Measurements from ENCODE around the gene DMP1. TPM values are rescaled to one million over a fixed set of nuclear protein-coding genes. Genes with fewer than 3 reads are reported as not detected.

DMP1 gene
- total and polyA plus RNA-seq, 2 donors (not counting 1 experiment from before 2014, with no cell fraction given), result not detected

DNA sequence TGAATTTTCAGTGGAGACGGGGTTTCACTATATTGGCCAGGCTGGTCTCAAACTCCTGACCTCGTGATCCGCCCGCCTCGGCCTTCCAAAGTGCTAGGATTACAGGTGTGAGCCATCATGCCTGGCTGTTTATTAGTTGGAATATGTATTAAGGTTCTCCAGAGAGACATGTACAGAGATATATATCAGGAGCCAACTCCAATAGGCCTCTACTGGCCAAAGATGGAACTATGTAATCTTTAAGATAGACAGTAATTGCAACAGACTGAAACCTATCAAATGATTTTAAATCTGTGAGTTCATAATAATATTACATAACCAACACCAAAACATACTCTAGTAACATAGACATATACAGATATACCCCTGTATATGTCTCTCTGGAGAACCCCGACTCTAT is 5.8 kb upstream of the DMP1 start:
- no peak overlapping the region for H3K9ac ChIP-seq (ENCODE audit: low read length)
- H3K4me2 ChIP-seq (replicated peaks; ENCODE audit: low read depth, low read length, poor library complexity, severe bottlenecking), result no peak overlapping the region
- Mint-ChIP-seq H3K9me3 (ENCODE audit: insufficient read depth) (no peaks in the 10 kb centered on the region), H3K4me1 (no peaks in the 10 kb centered on the region), H3K4me3 (no peak overlapping the region), H3K27ac (no peak overlapping the region), H3K27me3 (no peaks in the 10 kb centered on the region)
- no peaks in the 10 kb centered on the region for H3K27me3 ChIP-seq (replicated peaks in 1 of 4; ENCODE audit: control extremely low read depth in 1 of 4, control insufficient read depth in 3 of 4, insufficient read depth in 4 of 4, low read length in 3 of 4)
- no peaks in the 10 kb centered on the region for H3K79me2 ChIP-seq (ENCODE audit: control insufficient read depth, insufficient read depth, low read length)
- 94% methylated on average over 3 of the region's 6 CpGs for WGBS (ENCODE audit: insufficient coverage)
- H3K4me3 ChIP-seq (ENCODE audit: control extremely low read depth in 1 of 5, extremely low read depth in 1 of 5, insufficient read depth in 1 of 5, low read depth in 2 of 5, low read length in 4 of 5), result no peak overlapping the region
- POLR2A ChIA-PET, result no interaction called here
- ATAC-seq (ENCODE audit: low read depth) (no peak), DNase-seq (no peak)
- TF ChIP-seq EZH2 (IDR thresholded peaks at IDR 0.05; ENCODE audit: borderline replicate concordance, insufficient read depth, low read depth, low read length, poor library complexity, severe bottlenecking), result no peak
- TF ChIP-seq, protein P1, sequence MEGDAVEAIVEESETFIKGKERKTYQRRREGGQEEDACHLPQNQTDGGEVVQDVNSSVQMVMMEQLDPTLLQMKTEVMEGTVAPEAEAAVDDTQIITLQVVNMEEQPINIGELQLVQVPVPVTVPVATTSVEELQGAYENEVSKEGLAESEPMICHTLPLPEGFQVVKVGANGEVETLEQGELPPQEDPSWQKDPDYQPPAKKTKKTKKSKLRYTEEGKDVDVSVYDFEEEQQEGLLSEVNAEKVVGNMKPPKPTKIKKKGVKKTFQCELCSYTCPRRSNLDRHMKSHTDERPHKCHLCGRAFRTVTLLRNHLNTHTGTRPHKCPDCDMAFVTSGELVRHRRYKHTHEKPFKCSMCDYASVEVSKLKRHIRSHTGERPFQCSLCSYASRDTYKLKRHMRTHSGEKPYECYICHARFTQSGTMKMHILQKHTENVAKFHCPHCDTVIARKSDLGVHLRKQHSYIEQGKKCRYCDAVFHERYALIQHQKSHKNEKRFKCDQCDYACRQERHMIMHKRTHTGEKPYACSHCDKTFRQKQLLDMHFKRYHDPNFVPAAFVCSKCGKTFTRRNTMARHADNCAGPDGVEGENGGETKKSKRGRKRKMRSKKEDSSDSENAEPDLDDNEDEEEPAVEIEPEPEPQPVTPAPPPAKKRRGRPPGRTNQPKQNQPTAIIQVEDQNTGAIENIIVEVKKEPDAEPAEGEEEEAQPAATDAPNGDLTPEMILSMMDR (IDR thresholded peaks at IDR 0.05), result no peak
- no peaks in the 10 kb centered on the region for H3K36me3 ChIP-seq (replicated peaks in 1 of 2; ENCODE audit: control extremely low read depth in 1 of 2, control insufficient read depth in 1 of 2, extremely low read depth in 1 of 2, insufficient read depth in 2 of 2, low read length in 1 of 2)
- CTCF ChIA-PET, result no interaction called here
- no peaks in the 10 kb centered on the region for H3K4me1 ChIP-seq (ENCODE audit: control insufficient read depth in 2 of 2, insufficient read depth in 2 of 2, low read length in 2 of 2)
- H4K20me1 ChIP-seq (ENCODE audit: control insufficient read depth, insufficient read depth, low read length, poor library complexity, severe bottlenecking), result no peaks in the 10 kb centered on the region
- intact Hi-C loops (cut with micrococcal nuclease), result no loop called here
- H2AFZ ChIP-seq (ENCODE audit: insufficient read depth, low read depth, low read length, poor library complexity, severe bottlenecking), result no peak overlapping the region
- no peaks in the 10 kb centered on the region for H3K9me3 ChIP-seq (ENCODE audit: control extremely low read depth in 1 of 3, control insufficient read depth in 2 of 3, insufficient read depth in 1 of 3, low read length in 2 of 3)
- no peak overlapping the region for H3K27ac ChIP-seq (ENCODE audit: low read length in 2 of 2)

DNA sequence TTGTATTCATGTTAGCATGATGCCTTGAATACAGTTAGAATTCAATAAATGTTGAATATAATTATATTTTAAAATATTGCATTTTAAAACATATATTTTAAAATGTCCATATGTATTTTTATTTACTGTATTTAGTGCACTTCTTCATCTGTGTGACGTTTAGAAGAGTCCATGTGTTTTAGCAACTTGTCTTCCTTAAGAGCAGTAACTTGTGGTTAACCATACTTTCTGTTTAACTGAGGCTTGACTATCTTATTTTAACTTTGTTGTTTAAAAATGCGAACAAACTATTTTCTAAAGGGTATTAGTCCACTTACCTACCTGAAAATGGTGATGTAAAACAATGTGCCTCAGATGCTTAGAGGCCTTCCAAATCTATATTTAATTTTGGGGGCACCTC is 858 bp downstream of the DMP1 start:
- no CpG with 5 or more reads among the region's 2 CpGs for WGBS (ENCODE audit: insufficient coverage)
- ATAC-seq (ENCODE audit: low read depth) (no peak), DNase-seq (no peak)
- H3K4me3 ChIP-seq (ENCODE audit: control extremely low read depth in 1 of 5, extremely low read depth in 1 of 5, insufficient read depth in 1 of 5, low read depth in 2 of 5, low read length in 4 of 5), result no peak overlapping the region
- no peaks in the 10 kb centered on the region for H3K79me2 ChIP-seq (ENCODE audit: control insufficient read depth, insufficient read depth, low read length)
- H3K27ac ChIP-seq (ENCODE audit: low read length in 2 of 2), result no peak overlapping the region
- no peaks in the 10 kb centered on the region for H3K9me3 Mint-ChIP-seq (ENCODE audit: insufficient read depth)
- intact Hi-C loops (cut with micrococcal nuclease), result no loop called here
- H3K27me3 Mint-ChIP-seq, result no peaks in the 10 kb centered on the region
- H3K27me3 ChIP-seq (replicated peaks in 1 of 4; ENCODE audit: control extremely low read depth in 1 of 4, control insufficient read depth in 3 of 4, insufficient read depth in 4 of 4, low read length in 3 of 4), result no peaks in the 10 kb centered on the region
- ChIA-PET CTCF (no interaction called here), POLR2A (no interaction called here)
- H3K4me2 ChIP-seq (replicated peaks; ENCODE audit: low read depth, low read length, poor library complexity, severe bottlenecking), result no peak overlapping the region
- no peak for TF ChIP-seq EZH2 (IDR thresholded peaks at IDR 0.05; ENCODE audit: borderline replicate concordance, insufficient read depth, low read depth, low read length, poor library complexity, severe bottlenecking)
- TF ChIP-seq, protein P1 (IDR thresholded peaks at IDR 0.05), result no peak
- H3K9ac ChIP-seq (ENCODE audit: low read length), result no peak overlapping the region
- no peak overlapping the region for H3K27ac Mint-ChIP-seq
- H3K4me3 Mint-ChIP-seq, result no peak overlapping the region
- no peaks in the 10 kb centered on the region for H3K36me3 ChIP-seq (replicated peaks in 1 of 2; ENCODE audit: control extremely low read depth in 1 of 2, control insufficient read depth in 1 of 2, extremely low read depth in 1 of 2, insufficient read depth in 2 of 2, low read length in 1 of 2)
- H3K9me3 ChIP-seq (ENCODE audit: control extremely low read depth in 1 of 3, control insufficient read depth in 2 of 3, insufficient read depth in 1 of 3, low read length in 2 of 3), result no peaks in the 10 kb centered on the region
- H4K20me1 ChIP-seq (ENCODE audit: control insufficient read depth, insufficient read depth, low read length, poor library complexity, severe bottlenecking), result no peaks in the 10 kb centered on the region
- H3K4me1 ChIP-seq (ENCODE audit: control insufficient read depth in 2 of 2, insufficient read depth in 2 of 2, low read length in 2 of 2), result no peaks in the 10 kb centered on the region
- H3K4me1 Mint-ChIP-seq, result no peaks in the 10 kb centered on the region
- H2AFZ ChIP-seq (ENCODE audit: insufficient read depth, low read depth, low read length, poor library complexity, severe bottlenecking), result no peak overlapping the region

Measured in B cell (primary cell).